Measurements from ENCODE around the gene TMEM156. TPM values are rescaled to one million over a fixed set of nuclear protein-coding genes. Genes with fewer than 3 reads are reported as not detected.

The TMEM156 gene
- polyA plus RNA-seq, 1 of the 3 experiments (the other 2 are of a cell fraction): 0.13 TPM

GRCh38 chr4:39023059-39023458, 9.2 kb downstream of the TMEM156 start:
- no peaks in the 10 kb centered on the region for H3K36me3 ChIP-seq (replicated peaks in 1 of 2; ENCODE audit: control insufficient read depth in 1 of 2, insufficient read depth in 2 of 2, low read length in 1 of 2)
- ChIA-PET POLR2A (no interaction called here), CTCF (no interaction called here)
- H2AFZ ChIP-seq (ENCODE audit: low read depth): no peak overlapping the region
- H3K9me3 ChIP-seq: no peaks in the 10 kb centered on the region
- no peak overlapping the region for H3K9ac ChIP-seq
- no peak overlapping the region for H3K27ac ChIP-seq (ENCODE audit: low read depth in 2 of 2, low read length in 1 of 2)
- H3K4me2 ChIP-seq: no peak overlapping the region
- no peaks in the 10 kb centered on the region for H3K9me2 ChIP-seq
- H3K27me3 ChIP-seq (ENCODE audit: insufficient read depth): no peaks in the 10 kb centered on the region
- no peaks in the 10 kb centered on the region for H3K79me2 ChIP-seq (ENCODE audit: insufficient read depth)
- WGBS (ENCODE audit: low lambda C conversion rate): 93% methylated on average over 1 of the region's 1 CpG
- H3K4me1 ChIP-seq (ENCODE audit: control insufficient read depth in 1 of 2, insufficient read depth in 2 of 2, low read depth in 1 of 2, low read length in 1 of 2): no peaks in the 10 kb centered on the region
- H3F3A ChIP-seq (replicated peaks; ENCODE audit: insufficient read depth): no peaks in the 10 kb centered on the region
- no peaks in the 10 kb centered on the region for H4K20me1 ChIP-seq (ENCODE audit: insufficient read depth)
- TF ChIP-seq FOXJ3 (CRISPR knock-in tag; IDR thresholded peaks at IDR 0.05) (no peak), SMC3 (IDR thresholded peaks at IDR 0.05; ENCODE audit: low read depth, low read length) (no peak), JUND (IDR thresholded peaks at IDR 0.05) (no peak), TEAD4 (IDR thresholded peaks at IDR 0.05; ENCODE audit: borderline replicate concordance, insufficient read depth) (no peak), RFX5 (IDR thresholded peaks at IDR 0.05; ENCODE audit: low read length) (no peak), PBX3 (IDR thresholded peaks at IDR 0.05) (no peak), EP300 (IDR thresholded peaks at IDR 0.05; ENCODE audit: borderline replicate concordance in 1 of 2, low read depth in 1 of 2, low read length in 1 of 2) (no peak), GABPA (IDR thresholded peaks at IDR 0.05; ENCODE audit: low read depth) (no peak)
- TF ChIP-seq, protein P1, sequence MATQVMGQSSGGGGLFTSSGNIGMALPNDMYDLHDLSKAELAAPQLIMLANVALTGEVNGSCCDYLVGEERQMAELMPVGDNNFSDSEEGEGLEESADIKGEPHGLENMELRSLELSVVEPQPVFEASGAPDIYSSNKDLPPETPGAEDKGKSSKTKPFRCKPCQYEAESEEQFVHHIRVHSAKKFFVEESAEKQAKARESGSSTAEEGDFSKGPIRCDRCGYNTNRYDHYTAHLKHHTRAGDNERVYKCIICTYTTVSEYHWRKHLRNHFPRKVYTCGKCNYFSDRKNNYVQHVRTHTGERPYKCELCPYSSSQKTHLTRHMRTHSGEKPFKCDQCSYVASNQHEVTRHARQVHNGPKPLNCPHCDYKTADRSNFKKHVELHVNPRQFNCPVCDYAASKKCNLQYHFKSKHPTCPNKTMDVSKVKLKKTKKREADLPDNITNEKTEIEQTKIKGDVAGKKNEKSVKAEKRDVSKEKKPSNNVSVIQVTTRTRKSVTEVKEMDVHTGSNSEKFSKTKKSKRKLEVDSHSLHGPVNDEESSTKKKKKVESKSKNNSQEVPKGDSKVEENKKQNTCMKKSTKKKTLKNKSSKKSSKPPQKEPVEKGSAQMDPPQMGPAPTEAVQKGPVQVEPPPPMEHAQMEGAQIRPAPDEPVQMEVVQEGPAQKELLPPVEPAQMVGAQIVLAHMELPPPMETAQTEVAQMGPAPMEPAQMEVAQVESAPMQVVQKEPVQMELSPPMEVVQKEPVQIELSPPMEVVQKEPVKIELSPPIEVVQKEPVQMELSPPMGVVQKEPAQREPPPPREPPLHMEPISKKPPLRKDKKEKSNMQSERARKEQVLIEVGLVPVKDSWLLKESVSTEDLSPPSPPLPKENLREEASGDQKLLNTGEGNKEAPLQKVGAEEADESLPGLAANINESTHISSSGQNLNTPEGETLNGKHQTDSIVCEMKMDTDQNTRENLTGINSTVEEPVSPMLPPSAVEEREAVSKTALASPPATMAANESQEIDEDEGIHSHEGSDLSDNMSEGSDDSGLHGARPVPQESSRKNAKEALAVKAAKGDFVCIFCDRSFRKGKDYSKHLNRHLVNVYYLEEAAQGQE (IDR thresholded peaks at IDR 0.05; ENCODE audit: low read depth, low read length): no peak
- no peak for DNase-seq
- no peak overlapping the region for H3K4me3 ChIP-seq (ENCODE audit: low read depth in 2 of 2, low read length in 1 of 2)

- Histone ChIP-seq H3K4me3 (ENCODE audit: low read depth in 2 of 2, low read length in 1 of 2) (no peak overlapping the region), H2AFZ (ENCODE audit: low read depth) (no peak overlapping the region), H3K9ac (no peak overlapping the region), H3K9me2 (no peaks in the 10 kb centered on the region), H3F3A (replicated peaks; ENCODE audit: insufficient read depth) (no peaks in the 10 kb centered on the region), H3K36me3 (replicated peaks in 1 of 2; ENCODE audit: control insufficient read depth in 1 of 2, insufficient read depth in 2 of 2, low read length in 1 of 2) (no peaks in the 10 kb centered on the region), H3K27ac (ENCODE audit: low read depth in 2 of 2, low read length in 1 of 2) (no peak overlapping the region), H3K27me3 (ENCODE audit: insufficient read depth) (no peaks in the 10 kb centered on the region), H3K79me2 (ENCODE audit: insufficient read depth) (no peaks in the 10 kb centered on the region), H3K4me1 (ENCODE audit: control insufficient read depth in 1 of 2, insufficient read depth in 2 of 2, low read depth in 1 of 2, low read length in 1 of 2) (no peaks in the 10 kb centered on the region), H4K20me1 (ENCODE audit: insufficient read depth) (no peaks in the 10 kb centered on the region), H3K9me3 (no peaks in the 10 kb centered on the region), H3K4me2 (no peak overlapping the region)
- CTCF ChIA-PET: no interaction called here
- DNase-seq: no peak
- WGBS (ENCODE audit: low lambda C conversion rate): 92% methylated on average over 2 of the region's 2 CpGs
- TF ChIP-seq, protein P2, sequence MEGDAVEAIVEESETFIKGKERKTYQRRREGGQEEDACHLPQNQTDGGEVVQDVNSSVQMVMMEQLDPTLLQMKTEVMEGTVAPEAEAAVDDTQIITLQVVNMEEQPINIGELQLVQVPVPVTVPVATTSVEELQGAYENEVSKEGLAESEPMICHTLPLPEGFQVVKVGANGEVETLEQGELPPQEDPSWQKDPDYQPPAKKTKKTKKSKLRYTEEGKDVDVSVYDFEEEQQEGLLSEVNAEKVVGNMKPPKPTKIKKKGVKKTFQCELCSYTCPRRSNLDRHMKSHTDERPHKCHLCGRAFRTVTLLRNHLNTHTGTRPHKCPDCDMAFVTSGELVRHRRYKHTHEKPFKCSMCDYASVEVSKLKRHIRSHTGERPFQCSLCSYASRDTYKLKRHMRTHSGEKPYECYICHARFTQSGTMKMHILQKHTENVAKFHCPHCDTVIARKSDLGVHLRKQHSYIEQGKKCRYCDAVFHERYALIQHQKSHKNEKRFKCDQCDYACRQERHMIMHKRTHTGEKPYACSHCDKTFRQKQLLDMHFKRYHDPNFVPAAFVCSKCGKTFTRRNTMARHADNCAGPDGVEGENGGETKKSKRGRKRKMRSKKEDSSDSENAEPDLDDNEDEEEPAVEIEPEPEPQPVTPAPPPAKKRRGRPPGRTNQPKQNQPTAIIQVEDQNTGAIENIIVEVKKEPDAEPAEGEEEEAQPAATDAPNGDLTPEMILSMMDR (IDR thresholded peaks at IDR 0.05): no peak
- TF ChIP-seq, protein P3, sequence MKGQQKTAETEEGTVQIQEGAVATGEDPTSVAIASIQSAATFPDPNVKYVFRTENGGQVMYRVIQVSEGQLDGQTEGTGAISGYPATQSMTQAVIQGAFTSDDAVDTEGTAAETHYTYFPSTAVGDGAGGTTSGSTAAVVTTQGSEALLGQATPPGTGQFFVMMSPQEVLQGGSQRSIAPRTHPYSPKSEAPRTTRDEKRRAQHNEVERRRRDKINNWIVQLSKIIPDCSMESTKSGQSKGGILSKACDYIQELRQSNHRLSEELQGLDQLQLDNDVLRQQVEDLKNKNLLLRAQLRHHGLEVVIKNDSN (IDR thresholded peaks at IDR 0.05; ENCODE audit: borderline replicate concordance, low read depth): no peak
- TF ChIP-seq EP300 (IDR thresholded peaks at IDR 0.05; ENCODE audit: borderline replicate concordance in 1 of 2, low read depth in 1 of 2, low read length in 1 of 2) (no peak), MXI1 (IDR thresholded peaks at IDR 0.05; ENCODE audit: low read depth, low read length) (no peak), YY1 (IDR thresholded peaks at IDR 0.05; ENCODE audit: low read depth) (no peak), FOXJ3 (CRISPR knock-in tag; IDR thresholded peaks at IDR 0.05) (no peak), ELF1 (IDR thresholded peaks at IDR 0.05) (no peak), MAX (IDR thresholded peaks at IDR 0.05; ENCODE audit: low read depth) (no peak)
- POLR2A ChIA-PET: no interaction called here
These were observed 10.0 kb downstream of the TMEM156 start for GRCh38 chr4:39022241-39022640.
